Measurements from ENCODE around the gene TBC1D22A.

The TBC1D22A gene

DNA sequence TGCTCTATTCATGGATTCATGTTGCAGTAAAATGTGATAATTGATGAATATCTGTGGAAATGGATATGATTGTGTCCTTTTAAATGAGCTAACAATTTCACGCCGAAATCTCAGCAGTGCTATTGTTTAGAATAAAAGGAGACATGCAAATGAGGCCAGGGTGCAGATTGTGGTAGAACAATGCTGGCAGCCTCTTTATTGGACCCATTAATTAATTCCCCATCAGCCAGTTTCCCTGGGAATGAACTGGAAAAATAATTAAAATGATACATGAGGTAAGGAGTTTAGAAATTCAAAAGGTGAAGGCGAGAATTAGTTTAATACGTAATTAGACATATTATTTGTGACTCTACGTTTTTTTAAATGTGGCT lies 306.2 kb downstream of the TBC1D22A start:
- no peak for DNase-seq

DNA sequence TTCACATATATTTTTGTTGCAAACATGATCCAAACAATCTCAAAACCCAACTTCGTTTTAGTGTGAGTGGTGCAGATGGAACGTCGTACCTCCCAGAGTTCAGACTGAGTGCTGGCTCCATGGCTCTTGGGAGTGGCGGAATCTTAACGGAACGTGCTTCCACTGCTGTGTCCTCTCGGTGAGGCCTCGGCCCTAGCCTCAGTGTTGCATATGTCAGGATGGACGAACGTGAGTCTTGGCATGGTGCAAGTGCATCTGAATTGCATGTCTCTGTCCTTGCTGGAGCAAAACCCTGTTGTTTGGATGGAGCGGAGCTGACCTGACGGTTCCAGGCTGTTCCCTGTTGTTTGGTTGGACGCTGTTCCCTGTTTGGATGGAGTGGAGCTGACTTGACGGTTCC lies 306.8 kb downstream of the TBC1D22A start:
- DNase-seq: no peak

DNA sequence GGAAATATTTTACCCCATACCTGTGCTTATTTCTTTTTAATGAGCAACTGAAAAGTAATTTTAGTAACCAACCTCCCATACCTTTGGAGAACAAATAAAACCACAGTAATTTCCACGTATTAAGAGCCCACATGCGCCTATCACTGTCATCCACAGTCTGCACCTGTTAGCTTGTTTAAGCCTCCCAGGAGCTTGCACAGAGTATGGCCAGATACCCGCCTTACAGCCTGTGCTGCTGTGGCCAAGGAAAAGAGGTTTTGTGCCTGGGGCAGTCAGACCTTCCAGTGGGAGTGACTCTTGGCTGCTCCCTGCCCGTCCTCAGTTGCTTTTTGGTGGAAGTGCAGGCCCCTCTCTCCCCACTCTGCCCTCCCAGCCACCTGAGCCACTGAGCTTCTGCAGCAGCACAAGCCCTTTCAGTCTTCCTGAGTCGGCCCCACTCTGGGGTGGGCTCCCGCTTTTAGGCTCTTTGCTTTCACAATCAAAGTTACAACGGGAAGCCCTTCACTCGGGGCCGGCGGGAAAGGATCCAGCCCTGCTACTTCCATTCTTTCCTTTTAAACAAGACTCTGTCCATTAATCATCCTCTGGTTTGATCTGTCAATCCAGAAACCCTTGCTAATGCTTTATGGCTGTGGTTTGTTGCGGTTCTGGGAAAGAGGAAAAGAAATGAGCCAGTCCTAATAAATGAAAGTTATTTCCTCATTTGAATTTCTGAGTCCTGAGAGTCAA lies 308.8 kb downstream of the TBC1D22A start:
- no peak for DNase-seq

DNA sequence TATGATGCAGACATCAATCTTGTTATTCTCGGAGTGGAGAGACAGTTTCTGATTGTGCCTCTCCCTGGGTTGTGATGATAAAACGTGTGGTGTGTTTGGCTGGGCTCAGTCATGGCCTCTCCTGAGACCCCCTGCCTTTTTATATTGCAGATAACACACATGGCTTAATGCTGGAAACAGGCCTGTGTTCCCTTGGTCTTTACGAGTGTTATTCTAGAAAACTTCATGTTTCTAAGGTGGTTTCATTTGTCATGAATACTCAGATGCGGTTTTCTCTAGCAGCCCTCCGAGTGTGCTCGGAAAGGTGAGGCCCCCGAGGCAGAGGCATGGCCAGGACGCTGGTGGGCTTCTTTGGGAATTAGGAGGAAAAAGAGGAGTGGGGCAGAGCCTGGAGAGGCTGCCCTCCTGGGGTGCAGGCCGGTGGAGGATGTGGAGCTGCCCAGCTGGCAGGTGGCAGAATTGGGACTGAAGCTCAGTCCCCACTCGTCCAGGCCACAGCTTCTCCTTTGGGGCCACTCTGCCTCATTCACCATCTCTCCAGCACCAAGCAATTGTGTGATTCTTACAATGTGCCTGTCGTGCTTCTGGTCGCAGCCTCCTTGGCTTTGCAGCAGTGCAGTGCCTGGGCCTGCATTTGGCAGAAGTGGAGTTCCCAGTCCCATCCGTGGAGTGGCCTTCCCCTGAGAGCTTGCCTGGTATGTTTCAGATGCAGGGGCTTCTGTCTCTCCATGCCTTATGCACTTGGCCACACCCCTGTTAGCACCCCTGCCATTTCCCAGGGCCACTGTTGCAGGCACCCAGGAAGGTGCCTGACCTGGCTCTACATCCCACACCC lies 309.6 kb downstream of the TBC1D22A start:
- no peak for DNase-seq

DNA sequence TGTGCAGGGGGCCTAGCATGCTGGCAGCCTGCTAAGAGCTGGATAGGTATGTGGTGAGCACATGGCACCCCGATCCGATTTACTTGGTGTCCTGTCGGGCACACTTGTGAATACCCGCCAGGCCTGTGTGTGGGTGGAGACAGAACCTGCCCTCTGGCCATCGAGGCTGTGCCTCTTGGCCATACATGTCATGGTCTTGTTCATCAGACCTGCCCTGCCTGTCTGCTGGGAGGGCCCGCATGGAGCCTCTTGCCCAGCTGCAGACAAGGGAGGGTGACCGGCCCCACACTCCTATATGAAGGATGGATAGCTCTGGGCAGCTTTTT lies 310.2 kb downstream of the TBC1D22A start:
- DNase-seq: no peak

DNA sequence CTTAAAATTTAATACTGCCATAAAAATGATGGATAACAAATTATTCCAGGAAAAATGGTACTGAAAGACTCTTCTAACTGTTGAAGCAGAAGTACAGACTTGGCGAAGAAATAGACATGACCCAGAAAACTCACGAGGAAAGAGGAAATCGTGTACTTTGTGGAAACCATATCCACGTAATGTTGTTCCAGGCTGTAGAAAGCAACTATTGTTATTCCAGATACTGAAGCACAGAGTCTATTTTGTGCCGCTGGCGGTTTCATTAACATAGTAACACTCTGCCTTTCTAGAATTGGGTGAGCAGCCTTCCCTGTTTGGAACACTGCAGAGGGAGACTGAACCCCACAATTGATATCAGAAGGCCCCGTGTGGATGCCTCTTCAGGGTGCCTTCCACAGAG lies 310.6 kb downstream of the TBC1D22A start:
- no peak for DNase-seq

DNA sequence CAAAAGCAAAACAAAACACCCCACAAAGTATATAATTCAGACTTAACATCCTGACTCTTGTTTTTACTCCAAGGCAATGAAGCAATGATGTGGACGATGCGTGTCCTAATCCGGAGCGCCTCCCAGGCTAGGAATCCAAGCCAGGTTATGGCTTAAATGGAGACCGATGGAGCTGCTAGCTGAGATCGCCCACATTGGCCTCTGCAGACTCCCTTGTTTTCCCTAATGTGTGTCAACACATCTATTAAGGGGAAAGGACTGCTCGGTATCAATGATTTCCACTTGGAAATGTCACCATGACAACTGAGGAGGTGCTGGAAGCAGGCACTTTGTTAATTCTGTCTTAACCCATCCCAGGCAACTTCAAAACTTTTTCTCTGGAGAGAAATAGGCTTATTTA lies 311.7 kb downstream of the TBC1D22A start:
- no peak for DNase-seq

DNA sequence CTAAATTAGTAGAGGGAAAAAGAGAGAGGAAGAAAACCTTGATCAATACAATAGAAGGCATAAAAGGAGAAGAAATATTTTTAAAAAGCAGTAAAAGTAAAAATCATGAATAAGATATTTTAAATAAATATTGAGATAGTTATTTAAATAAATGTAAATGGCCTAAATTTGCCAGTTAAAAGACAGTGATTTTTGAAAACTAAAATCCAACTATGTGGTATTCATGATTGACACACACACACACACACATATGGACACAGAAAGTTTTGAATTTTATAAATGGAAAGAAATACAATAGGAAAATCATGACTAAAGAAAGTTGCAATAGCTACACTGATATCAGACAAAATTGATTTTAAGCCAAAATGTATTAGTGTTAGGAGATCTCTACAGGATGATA lies 313.1 kb downstream of the TBC1D22A start:
- no peak for DNase-seq

DNA sequence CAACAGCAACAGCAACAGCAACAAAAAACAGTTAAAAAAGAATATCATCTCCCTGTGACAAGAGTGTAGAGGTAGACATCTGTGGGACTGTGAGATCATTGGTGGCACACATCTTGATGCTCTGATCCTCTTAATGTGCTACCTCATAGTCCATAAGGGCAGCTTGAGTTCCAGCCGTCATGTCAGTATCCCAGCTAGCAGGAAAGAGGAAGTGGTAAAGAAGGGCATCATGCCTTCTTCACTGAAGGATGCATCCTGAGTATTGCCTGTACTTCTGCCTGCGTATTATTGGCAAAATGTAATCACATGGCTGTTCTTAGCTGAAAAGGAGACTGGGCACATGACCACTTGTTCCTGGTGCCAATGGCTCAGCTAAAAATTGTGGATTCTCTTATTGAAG lies 314.3 kb downstream of the TBC1D22A start:
- no peak for DNase-seq

DNA sequence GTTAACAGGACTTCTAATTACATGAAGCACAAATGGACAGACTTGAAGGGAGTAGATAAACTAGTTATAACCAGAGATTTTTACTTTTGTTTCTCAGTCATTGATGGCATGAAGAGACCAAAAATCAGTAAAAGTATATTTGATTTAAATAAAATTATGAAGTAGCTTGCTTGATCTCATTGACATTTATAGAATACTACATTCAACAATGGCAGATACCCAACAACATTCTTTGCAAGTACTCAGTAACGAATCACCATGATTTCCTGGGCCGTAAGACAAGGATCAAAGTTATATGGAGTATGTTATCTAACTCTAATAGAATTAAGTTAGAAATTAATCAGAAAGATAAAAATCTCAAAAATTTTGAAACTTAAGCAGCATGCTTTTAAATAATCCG lies 317.6 kb downstream of the TBC1D22A start:
- DNase-seq: no peak

DNA sequence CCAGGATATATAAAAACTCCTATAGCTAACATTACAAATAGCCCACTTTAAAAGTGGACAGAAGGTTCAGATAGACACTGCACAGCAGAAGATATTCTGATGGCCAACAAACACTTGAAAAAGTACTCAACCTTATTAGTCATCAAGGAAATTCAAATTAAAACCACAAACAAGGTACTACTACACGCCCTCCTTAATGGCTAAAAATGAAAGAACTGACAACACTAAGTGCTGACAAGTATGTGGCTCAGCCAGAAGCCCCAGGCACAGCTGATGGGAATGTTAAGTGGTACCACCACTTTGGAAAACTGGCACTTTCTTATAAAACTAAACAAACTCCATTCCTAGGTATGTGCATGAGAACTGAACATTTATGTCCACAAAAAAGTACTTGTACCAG lies 320.1 kb downstream of the TBC1D22A start:
- DNase-seq: no peak

DNA sequence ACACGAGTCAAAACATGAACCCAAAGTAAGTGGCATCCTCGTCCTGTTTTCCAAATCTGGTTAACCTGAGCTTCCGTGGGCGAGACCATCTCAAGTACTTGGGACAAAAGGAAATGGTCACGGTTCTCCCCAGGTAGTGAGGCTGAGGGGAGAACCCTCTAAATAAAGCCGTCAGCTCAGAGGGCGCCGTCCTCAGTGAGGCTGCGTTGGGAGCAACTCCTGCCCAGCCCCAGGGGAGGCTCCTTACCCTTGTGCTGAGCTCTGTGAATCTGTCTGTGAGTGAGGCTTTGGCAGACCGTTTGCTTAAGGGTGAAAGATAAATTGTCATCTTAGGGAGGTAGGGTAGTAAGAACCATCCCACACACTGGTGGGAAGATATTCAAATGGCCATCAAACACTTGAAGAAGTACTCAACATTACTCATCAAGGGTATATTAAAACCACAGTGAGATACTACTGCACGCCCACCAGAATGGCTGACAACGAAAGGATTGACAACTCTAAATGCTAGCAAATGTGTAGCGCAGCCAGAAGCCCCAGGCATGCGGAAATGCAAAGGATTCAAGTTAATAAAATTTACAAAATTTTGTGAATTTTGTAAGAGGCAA lies 321.0 kb downstream of the TBC1D22A start:
- no peak for DNase-seq

DNA sequence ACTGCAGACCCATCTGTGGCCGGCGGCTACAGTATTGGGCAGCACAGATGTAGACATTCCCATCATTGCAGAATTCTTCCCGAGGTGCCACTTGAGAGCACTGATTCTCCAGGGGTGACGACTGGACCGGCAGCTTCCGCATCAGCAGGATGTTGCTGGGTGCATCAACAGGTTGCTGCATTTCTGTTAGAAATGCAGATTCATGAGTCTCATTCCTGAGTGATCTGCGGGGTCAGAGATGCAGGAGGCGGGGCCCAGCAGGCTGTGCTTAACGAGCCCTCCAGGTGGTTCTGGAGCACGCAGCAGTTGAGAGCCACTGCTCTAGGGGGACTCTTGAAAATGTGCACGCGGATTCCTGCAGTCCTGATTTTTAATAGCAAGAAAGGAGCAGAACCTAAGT lies 321.8 kb downstream of the TBC1D22A start:
- no peak for DNase-seq

DNA sequence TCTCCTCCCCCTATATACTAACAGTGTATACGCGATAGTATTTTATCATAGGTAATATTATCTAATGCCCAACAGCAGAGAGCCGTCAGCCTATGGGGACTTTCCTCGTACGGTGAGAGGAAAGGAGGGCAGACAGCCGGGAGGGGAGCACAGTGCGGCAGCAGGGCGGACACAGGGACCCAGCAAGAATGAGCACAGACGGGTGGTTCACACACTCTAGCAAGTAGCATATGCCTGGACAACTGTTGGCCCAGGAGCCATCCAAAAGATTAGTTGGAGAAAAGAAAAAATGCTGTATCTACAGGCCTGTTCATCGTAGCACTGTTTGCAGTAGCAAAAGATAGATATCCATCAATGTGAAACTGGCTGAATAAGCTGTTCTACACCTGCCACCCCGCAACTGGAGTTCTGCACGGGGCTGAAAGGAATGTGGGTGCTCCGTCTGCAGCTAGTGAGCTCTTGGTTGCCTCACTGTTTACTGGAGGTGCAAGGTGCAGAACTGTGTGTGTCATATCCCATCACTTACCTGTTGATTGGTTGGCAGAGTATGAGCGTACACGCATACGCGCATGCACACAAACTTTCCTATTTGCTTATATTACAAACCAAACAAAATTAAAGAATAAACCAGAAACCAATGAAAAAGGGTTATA lies 324.3 kb downstream of the TBC1D22A start:
- no peak for DNase-seq

DNA sequence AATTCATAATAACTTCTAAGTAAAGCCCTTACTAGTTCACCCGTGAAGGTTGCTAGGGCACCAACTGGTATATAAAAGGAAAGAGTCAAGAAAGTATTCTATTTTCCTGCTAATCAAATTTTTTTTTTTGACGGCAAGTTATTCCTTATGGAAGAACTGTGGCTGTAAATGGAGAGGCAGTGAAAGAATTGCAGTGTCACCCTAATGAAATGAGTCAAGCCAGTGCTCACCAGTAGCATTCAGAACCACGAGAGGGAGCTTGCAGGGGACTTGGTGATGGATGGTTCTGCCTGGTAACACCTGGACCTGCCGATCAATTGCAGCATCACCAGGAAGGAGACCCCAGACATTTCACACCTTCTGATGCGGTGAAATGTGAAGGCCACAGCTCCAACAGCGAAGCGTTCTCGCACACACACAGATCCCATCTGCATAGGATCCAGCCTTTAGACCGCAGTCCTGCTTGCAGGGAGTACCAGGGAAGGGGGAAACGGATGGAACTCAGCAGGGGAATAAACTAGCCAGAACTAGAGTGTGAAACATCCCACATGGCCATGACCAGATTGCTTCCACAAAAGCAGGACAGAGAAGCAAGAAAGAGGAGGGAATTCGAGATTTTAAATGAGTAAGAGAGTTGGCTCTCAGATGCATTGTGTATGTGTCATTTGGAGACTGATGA lies 326.2 kb downstream of the TBC1D22A start:
- no peak for DNase-seq

DNA sequence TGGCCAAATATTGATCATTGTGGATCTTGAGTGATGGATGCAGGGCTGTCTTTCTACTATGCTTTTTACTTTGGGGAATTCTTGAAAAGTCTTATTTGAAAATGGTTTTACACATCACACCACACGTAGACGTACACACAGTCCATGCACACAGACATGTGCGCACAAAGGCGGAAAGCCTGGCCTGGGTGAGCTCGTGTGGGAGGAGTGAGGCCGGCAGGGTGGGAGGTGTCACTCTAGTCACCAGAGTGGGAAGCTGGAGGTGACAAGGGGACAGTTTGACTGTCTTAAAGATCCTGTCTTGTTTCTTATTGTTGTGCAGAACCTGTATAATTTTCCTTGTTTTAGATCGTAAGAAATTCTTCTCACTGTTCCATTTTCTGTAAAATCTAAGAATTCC lies 326.9 kb downstream of the TBC1D22A start:
- DNase-seq: no peak

DNA sequence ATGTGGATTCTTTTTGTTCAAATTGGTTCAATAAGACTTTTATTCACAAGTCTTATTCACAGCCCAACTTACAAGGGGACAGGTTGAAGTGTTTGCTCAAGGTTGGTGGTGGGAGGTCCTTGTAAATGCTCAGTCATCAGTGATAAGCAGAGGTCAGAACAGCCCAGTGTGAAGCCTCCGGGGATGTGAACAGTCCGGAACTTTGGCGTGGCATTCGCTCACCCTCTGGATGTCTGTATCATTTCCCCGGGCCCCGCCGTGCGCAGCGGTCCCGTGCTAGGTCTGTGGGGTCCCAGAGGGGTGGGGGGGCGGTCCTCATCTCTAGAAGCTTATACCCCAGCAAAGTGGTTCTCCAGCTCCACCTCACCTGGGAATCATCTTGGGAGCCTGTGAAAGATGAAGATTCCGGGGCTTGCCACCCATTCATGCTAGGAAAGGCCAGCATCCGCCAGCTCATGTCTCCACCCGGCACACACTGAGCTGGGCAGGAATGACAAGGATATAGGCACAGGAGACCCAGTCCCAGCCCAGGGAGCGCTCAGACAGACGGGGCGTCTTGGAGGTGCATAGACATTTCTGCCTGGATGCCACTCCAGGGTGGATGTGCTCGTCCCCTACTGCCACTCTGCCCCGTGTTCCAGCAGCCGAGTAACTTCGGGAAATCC lies 327.5 kb downstream of the TBC1D22A start:
- DNase-seq: no peak

DNA sequence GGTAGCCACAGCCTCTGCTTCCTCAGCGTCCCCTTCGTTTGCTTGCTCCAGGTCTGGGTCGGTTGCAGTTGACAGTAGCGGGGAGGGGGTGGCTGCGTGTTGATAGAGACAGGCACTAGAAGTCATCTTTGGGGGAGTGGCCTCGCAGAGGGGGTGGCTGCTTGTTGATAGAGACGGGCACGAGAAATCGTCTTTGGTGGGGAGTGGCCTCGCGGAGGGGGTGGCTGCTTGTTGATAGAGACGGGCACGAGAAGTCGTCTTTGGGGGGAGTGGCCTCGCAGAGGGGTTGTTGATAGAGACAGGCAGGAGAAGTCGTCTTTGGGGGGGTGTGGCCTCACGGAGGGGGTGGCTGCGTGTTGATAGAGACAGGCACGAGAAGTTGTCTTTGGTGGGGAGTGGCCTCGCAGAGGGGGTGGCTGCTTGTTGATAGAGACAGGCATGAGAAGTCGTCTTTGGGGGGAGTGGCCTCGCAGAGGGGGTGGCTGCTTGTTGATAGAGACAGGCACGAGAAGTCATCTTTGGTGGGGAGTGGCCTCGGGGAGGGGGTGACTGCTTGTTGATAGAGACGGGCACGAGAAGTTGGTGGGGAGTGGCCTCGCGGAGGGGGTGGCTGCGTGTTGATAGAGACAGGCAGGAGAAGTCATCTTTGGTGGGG lies 328.3 kb downstream of the TBC1D22A start:
- no peak for DNase-seq

DNA sequence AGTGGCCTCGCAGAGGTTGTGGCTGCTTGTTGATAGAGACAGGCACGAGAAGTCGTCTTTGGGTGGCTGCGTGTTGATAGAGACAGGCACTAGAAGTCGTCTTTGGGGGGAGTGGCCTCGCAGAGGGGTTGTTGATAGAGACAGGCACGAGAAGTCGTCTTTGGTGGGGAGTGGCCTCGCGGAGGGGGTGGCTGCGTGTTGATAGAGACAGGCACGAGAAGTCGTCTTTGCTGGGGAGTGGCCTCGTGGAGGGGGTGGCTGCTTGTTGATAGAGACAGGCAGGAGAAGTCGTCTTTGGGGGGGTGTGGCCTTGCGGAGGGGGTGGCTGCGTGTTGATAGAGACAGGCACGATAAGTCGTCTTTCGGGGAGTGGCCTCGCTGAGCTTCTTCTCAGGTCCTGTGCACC lies 328.8 kb downstream of the TBC1D22A start:
- DNase-seq: no peak

DNA sequence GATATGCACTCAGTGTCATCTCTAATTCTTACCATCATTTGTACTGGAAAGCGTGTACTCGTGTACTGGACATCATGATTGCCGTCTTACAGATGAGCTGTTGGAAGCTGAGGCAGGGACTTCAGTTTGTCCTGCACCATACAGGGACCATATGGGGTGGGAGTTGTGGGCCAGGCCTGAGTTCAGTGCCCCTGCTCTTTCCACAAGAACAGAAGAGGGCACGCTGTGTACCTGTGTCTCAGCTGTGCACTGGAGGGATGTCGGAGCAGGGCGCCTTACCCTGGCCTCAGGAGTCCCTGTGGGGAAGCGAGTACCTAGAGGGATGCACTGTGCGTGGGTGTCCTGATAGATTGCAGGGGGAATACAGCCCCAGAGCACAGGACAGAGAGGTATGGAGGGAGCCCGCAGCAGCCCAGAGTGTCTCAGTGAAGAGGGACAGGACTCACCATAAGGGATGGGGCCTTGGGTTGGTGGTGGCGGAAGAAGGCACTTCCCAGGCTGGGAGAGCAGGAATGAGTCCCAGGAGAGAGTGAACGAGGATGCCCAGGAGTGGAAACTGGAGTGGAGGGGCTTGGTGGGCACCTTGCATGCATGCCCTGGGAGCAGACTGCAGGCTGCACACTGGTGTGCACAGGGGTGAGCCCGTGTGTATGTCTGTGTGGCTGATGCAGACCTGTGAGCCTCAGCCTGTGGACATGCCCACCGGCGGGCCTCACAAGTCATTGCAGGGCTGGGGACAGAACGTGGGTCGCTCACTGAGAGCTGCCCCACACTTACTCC lies 329.7 kb downstream of the TBC1D22A start:
- DNase-seq: no peak

DNA sequence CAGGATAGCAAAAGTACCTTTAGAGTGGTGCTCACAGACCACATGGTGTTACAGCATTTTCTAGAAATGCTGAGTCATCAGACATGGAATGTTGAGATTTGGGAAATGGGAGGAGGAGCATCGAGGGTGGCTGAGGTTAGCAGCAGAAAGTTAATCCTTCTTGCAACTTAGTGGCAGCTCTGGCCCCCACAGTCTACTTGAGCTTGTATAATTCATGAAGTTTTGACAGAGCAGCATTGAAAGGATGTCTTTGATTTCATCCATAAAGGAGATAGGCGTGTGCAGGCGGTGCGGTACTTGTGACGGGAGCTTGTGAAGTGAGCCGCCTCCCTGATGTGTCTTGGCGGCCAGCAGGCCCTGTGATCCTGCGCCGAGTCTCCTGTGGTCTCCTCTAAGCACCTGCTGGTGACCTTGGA lies 330.5 kb downstream of the TBC1D22A start:
- peak; percentile 41 for DNase-seq

Measured in NCI-H226 (cell line).